H1 (cell line): ENCODE measurements around the gene MTF2. TPM values are rescaled to one million over a fixed set of nuclear protein-coding genes. Genes with fewer than 3 reads are reported as not detected.

Experiments used
- CTCF ChIA-PET: fragments of 300-600 bp; sonication (Branson Sonifier 250); formaldehyde crosslinking; loops from one replicate; lab custom pipeline; 2021; ENCODE audit not compliant: partially characterized antibody; lab: Charles Lee
- POLR2A ChIA-PET: fragments of 300-600 bp; sonication (Branson Sonifier 250); formaldehyde crosslinking; loops from one replicate; lab custom pipeline; 2021; ENCODE audit warnings: inconsistent platforms; ENCODE audit not compliant: partially characterized antibody; lab: Charles Lee
- DNase-seq, 2 experiments: peaks; one replicate each; pipeline versions ENCODE4 v3.0.0 to v3.0.0-alpha.2; 2010 to 2022; ENCODE audit warnings: low spot score in 2 of 2, low read depth in 1 of 2, mixed read lengths in 1 of 2
- FAIRE-seq: peaks from 2 replicates; lab custom pipeline; 2011; peaks lifted over from hg19 to GRCh38; lab: Jason Lieb, UNC
- H2AFZ ChIP-seq: 2 replicates; pipeline ENCODE4 v1.8.1; 2012; ENCODE audit warnings: low read length, inconsistent platforms
- H2AK5ac ChIP-seq: 2 replicates; pipeline ENCODE4 v1.6.1; 2013; ENCODE audit warnings: low read depth, low read length
- H2BK120ac ChIP-seq: replicated peaks from 2 replicates; pipeline ENCODE3; 2013; ENCODE audit warnings: low read depth, low read length, inconsistent platforms
- H2BK12ac ChIP-seq: 2 replicates; pipeline ENCODE4 v1.6.1; 2013; ENCODE audit warnings: low read depth, low read length
- H2BK15ac ChIP-seq: 2 replicates; pipeline ENCODE4 v1.6.1; 2013; ENCODE audit warnings: low read length
- H2BK20ac ChIP-seq: 2 replicates; pipeline ENCODE4 v1.6.1; 2013; ENCODE audit warnings: low read length
- H2BK5ac ChIP-seq: 2 replicates; pipeline ENCODE4 v1.6.1; 2013; ENCODE audit warnings: low read depth, low read length
- H3K14ac ChIP-seq: 2 replicates; pipeline ENCODE4 v1.6.1; 2013; ENCODE audit warnings: inconsistent platforms; ENCODE audit not compliant: insufficient read length
- H3K18ac ChIP-seq: 2 replicates; pipeline ENCODE4 v1.6.1; 2013; ENCODE audit warnings: low read length; ENCODE audit errors: extremely low read depth
- H3K23ac ChIP-seq: 2 replicates; pipeline ENCODE4 v1.6.1; 2013; ENCODE audit warnings: inconsistent platforms; ENCODE audit not compliant: insufficient read length
- H3K23me2 ChIP-seq: 2 replicates; pipeline ENCODE4 v1.6.1; 2013; ENCODE audit warnings: low read depth, low read length
- H3K27ac ChIP-seq: 2 replicates; pipeline ENCODE4 v1.6.1; 2011; ENCODE audit warnings: low read depth, low read length, inconsistent platforms
- H3K27me3 ChIP-seq, 4 experiments: replicated peaks in 1 of 4; 1 replicate in 1 of 4; 2 replicates in 3 of 4; pipeline versions ENCODE4 v1.6.1 to v1.8.1; 2011 to 2013; ENCODE audit warnings: low read length in 3 of 4, mild to moderate bottlenecking in 3 of 4, inconsistent platforms in 2 of 4, mixed read lengths in 2 of 4, moderate library complexity in 1 of 4; ENCODE audit not compliant: control insufficient read depth in 3 of 4, insufficient read depth in 3 of 4; ENCODE audit errors: extremely low read depth in 1 of 4
- H3K36me3 ChIP-seq, 4 experiments: 2 replicates each; pipeline versions ENCODE4 v1.6.1 to v1.8.1; 2011 to 2013; ENCODE audit warnings: mild to moderate bottlenecking in 4 of 4, low read length in 3 of 4, moderate library complexity in 2 of 4, control low read depth in 1 of 4, inconsistent platforms in 1 of 4; ENCODE audit not compliant: insufficient read depth in 4 of 4, control insufficient read depth in 2 of 4
- H3K4ac ChIP-seq: replicated peaks from 2 replicates; pipeline ENCODE3; 2013; ENCODE audit warnings: low read length, low read depth, mixed read lengths, inconsistent platforms; ENCODE audit not compliant: insufficient read length
- H3K4me1 ChIP-seq, 4 experiments: replicated peaks in 1 of 4; 1 replicate in 1 of 4; 2 replicates in 3 of 4; pipeline versions ENCODE4 v1.6.1 to v1.8.1; 2011 to 2013; ENCODE audit warnings: low read length in 3 of 4, inconsistent platforms in 2 of 4, mixed read lengths in 1 of 4; ENCODE audit not compliant: insufficient read depth in 4 of 4, control insufficient read depth in 3 of 4
- H3K4me2 ChIP-seq, 2 experiments: 2 replicates each; pipeline versions ENCODE4 v1.6.1 to v1.8.1; 2011 to 2013; ENCODE audit warnings: low read depth in 2 of 2, low read length in 2 of 2, control low read depth in 1 of 2, inconsistent platforms in 1 of 2, mild to moderate bottlenecking in 1 of 2; ENCODE audit not compliant: insufficient read depth in 1 of 2
- H3K4me3 ChIP-seq, 4 experiments: fragments of 200-600, 300-600 bp in 1 of 4; sonication (generic), shearing (Covaris generic), sonication (Bioruptor Twin) in 1 of 4; 2 replicates each; pipeline versions ENCODE4 v1.5.1 to v1.8.1; 2011 to 2016; ENCODE audit warnings: low read length in 4 of 4, low read depth in 3 of 4, control low read depth in 2 of 4, inconsistent platforms in 2 of 4, mild to moderate bottlenecking in 2 of 4, mixed read lengths in 1 of 4, moderate library complexity in 1 of 4; ENCODE audit not compliant: insufficient read depth in 2 of 4; ENCODE audit errors: extremely low read depth in 1 of 4
- H3K56ac ChIP-seq: replicated peaks from 2 replicates; pipeline ENCODE3; 2013; ENCODE audit warnings: low read depth, mild to moderate bottlenecking, mixed read lengths, low read length, inconsistent platforms; ENCODE audit not compliant: insufficient read length
- H3K79me1 ChIP-seq: 2 replicates; pipeline ENCODE4 v1.6.1; 2013; ENCODE audit warnings: low read depth, low read length, control low read depth
- H3K79me2 ChIP-seq, 2 experiments: 2 replicates each; pipeline versions ENCODE4 v1.6.1 to v1.8.1; 2012 to 2013; ENCODE audit warnings: low read length in 2 of 2, mild to moderate bottlenecking in 2 of 2, inconsistent platforms in 1 of 2; ENCODE audit not compliant: insufficient read depth in 2 of 2, control insufficient read depth in 1 of 2
- H3K9ac ChIP-seq, 4 experiments: replicated peaks in 1 of 4; 1 replicate in 1 of 4; 2 replicates in 3 of 4; pipeline versions ENCODE4 v1.6.1 to v1.8.1; 2011 to 2013; ENCODE audit warnings: low read depth in 3 of 4, low read length in 3 of 4, control low read depth in 2 of 4, mild to moderate bottlenecking in 2 of 4, moderate library complexity in 2 of 4, inconsistent platforms in 1 of 4; ENCODE audit errors: extremely low read depth in 1 of 4
- H3K9me3 ChIP-seq, 2 experiments: 2 replicates each; pipeline versions ENCODE4 v1.6.1 to v1.8.1; 2012 to 2013; ENCODE audit warnings: mild to moderate bottlenecking in 2 of 2, moderate library complexity in 2 of 2, control low read depth in 1 of 2, inconsistent platforms in 1 of 2, low read depth in 1 of 2, low read length in 1 of 2, mixed read lengths in 1 of 2; ENCODE audit not compliant: insufficient read depth in 2 of 2
- H4K20me1 ChIP-seq, 2 experiments: replicated peaks in 1 of 2; 2 replicates each; pipeline versions ENCODE3 to v1.8.1; 2011 to 2013; ENCODE audit warnings: inconsistent platforms in 2 of 2, low read length in 2 of 2, mild to moderate bottlenecking in 1 of 2; ENCODE audit not compliant: insufficient read depth in 2 of 2, control insufficient read depth in 1 of 2
- H4K5ac ChIP-seq: 2 replicates; pipeline ENCODE4 v1.6.1; 2013; ENCODE audit warnings: low read length, low read depth, mixed read lengths, inconsistent platforms; ENCODE audit not compliant: insufficient read length
- H4K8ac ChIP-seq: 2 replicates; pipeline ENCODE4 v1.8.0; 2013; ENCODE audit warnings: mild to moderate bottlenecking, moderate library complexity, low read length, inconsistent platforms; ENCODE audit not compliant: insufficient read depth; ENCODE audit errors: extremely low read depth
- H4K91ac ChIP-seq: replicated peaks from 2 replicates; pipeline ENCODE3; 2013; ENCODE audit warnings: low read length, mixed read lengths, inconsistent platforms; ENCODE audit not compliant: insufficient read length
- BRCA1 ChIP-seq: IDR thresholded peaks from 2 replicates; pipeline ENCODE4 v1.6.1; 2012; ENCODE audit warnings: low read depth, low read length, improper control_type of control experiment
- CHD1 ChIP-seq: IDR thresholded peaks from 2 replicates; pipeline ENCODE4 v1.6.1; 2012; ENCODE audit warnings: low read depth, low read length, improper control_type of control experiment
- HDAC2 ChIP-seq, 2 experiments: fragments of 300-600 bp in 1 of 2; sonication (generic) in 1 of 2; IDR thresholded peaks; 2 replicates each; pipeline ENCODE4 v1.6.1; 2011 to 2012; ENCODE audit warnings: low read depth in 2 of 2, low read length in 2 of 2, mild to moderate bottlenecking in 2 of 2, moderate library complexity in 2 of 2, borderline replicate concordance in 1 of 2, inconsistent platforms in 1 of 2
- polyA plus RNA-seq, 7 experiments: library from polyadenylated mRNA; depleted of rRNA in 3 of 7; stranded (reverse) in 5 of 7; unstranded in 2 of 7; fragments of >200 nt in 5 of 7; fragments of 200-250 nt in 2 of 7; gene quantifications; 1 replicate in 5 of 7; 2 replicates in 1 of 7; 4 replicates in 1 of 7; pipeline versions ENCODE4 v1.2.1 to v1.2.3, GENCODE V29; 2011 to 2013; ENCODE audit warnings: missing spikeins in 2 of 7, mixed read lengths in 2 of 7
- total RNA-seq: library from RNA; stranded (reverse); fragmentation: NEBNext Ultra II Directional; extraction: Animal tissue kit (Norgen Biotek cat#: 25700); gene quantifications from 2 replicates; pipeline ENCODE4 v1.2.1, GENCODE V29; 2021

MTF2 gene
- total and polyA plus RNA-seq, 2 of the 8 experiments (the other 6 are each of a cell fraction or from before 2014, with no cell fraction given): 72.1 to 102 TPM

DNA sequence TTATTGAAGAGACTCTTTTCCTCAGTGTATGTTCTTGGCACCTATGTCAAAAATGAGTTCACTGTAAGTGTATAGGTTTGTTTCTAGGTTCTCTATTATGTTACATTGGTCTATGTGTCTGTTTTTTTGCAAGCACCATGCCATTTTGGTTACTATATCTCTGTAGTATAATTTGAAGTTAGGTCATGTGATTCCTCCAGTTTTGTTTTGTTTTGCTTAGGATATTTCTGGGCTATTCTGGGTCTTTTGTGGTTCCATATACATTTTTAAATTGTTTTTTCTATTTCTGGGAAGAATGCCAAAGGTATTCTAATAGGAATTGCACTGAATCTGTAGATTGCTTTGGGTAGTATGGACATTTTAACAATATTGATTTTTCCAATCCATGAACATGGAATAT lies 87.9 kb downstream of the MTF2 start:
- H3K14ac ChIP-seq: no peak overlapping the region
- FAIRE-seq (no peak), DNase-seq (no peak)
- POLR2A ChIA-PET: no interaction called here
- H2AK5ac ChIP-seq: no peak overlapping the region
- H3K27ac ChIP-seq: no peak overlapping the region
- H2BK20ac ChIP-seq: no peak overlapping the region
- H3K79me1 ChIP-seq: peaks cover 3% of the 10 kb centered on the region; the same call in 1 of the 2 replicates
- CTCF ChIA-PET: interaction anchor here (1.2 kb wide), 1 partner anchor 9 kb away, joined by 3 read pairs; no protein-coding TSS in a partner anchor
- no peak overlapping the region for H2AFZ ChIP-seq
- no peak overlapping the region for H4K8ac ChIP-seq
- no peak overlapping the region for H3K4ac ChIP-seq
- H3K9ac ChIP-seq: no peak overlapping the region
- no peak overlapping the region for H2BK120ac ChIP-seq
- no peak overlapping the region for H4K5ac ChIP-seq
- H3K4me3 ChIP-seq: no peak overlapping the region
- no peaks in the 10 kb centered on the region for H3K4me1 ChIP-seq
- H4K20me1 ChIP-seq: peaks cover 0 to 2% of the 10 kb centered on the region in 2 experiments
- no peak overlapping the region for H3K56ac ChIP-seq
- H3K27me3 ChIP-seq: no peaks in the 10 kb centered on the region
- no peak overlapping the region for H2BK5ac ChIP-seq
- peaks cover 0 to 42% of the 10 kb centered on the region in 2 experiments; a peak in 3 of 4 replicates for H3K79me2 ChIP-seq
- no peak overlapping the region for H3K23ac ChIP-seq
- no peak overlapping the region for H3K18ac ChIP-seq
- H2BK12ac ChIP-seq: no peak overlapping the region
- H3K23me2 ChIP-seq: no peaks in the 10 kb centered on the region
- TF ChIP-seq HDAC2 (IDR thresholded peaks at IDR 0.05; ENCODE audit: borderline replicate concordance in 1 of 2, low read depth in 2 of 2, low read length in 2 of 2) (no peak), CHD1 (no peak), BRCA1 (no peak)
- peaks cover 0 to 3% of the 10 kb centered on the region in 2 experiments; a peak in 1 of 4 replicates for H3K9me3 ChIP-seq
- no peak overlapping the region for H2BK15ac ChIP-seq
- H3K4me2 ChIP-seq: no peak overlapping the region
- H4K91ac ChIP-seq: no peak overlapping the region
- H3K36me3 ChIP-seq: no peaks in the 10 kb centered on the region
